CD4-positive, alpha-beta memory T cell (primary cell): ENCODE measurements around the gene CPLX1. TPM values are rescaled to one million over a fixed set of nuclear protein-coding genes. Genes with fewer than 3 reads are reported as not detected.
A peak's percentile ranks its signal among the peaks of the same experiment; 100 is the strongest.

ENCODE experiments used
- CTCF ChIA-PET: fragments of 350-600 bp; sonication (Branson Sonifier 250); formaldehyde crosslinking; loops from one replicate; lab custom pipeline; 2021; ENCODE audit warnings: inconsistent platforms; ENCODE audit not compliant: partially characterized antibody; lab: Charles Lee
- POLR2A ChIA-PET: fragments of 350-600 bp; sonication (Branson Sonifier 250); formaldehyde crosslinking; loops from one replicate; lab custom pipeline; 2021; ENCODE audit not compliant: partially characterized antibody; lab: Charles Lee
- DNase-seq, 5 donors: peaks; one replicate each; pipeline versions ENCODE4 v3.0.0 to v3.0.0-alpha.2; 2020 to 2022; ENCODE audit warnings: mixed read lengths in 1 of 5
- H3K27ac ChIP-seq: one replicate; pipeline ENCODE4 v1.7.0; 2013; ENCODE audit warnings: low read depth, low read length
- H3K27me3 ChIP-seq: 2 replicates; pipeline ENCODE4 v1.7.0; 2013; ENCODE audit warnings: mild to moderate bottlenecking, low read length, moderate library complexity; ENCODE audit not compliant: insufficient read depth
- H3K36me3 ChIP-seq: 2 replicates; pipeline ENCODE4 v1.7.0; 2013; ENCODE audit warnings: mild to moderate bottlenecking, low read length, moderate library complexity; ENCODE audit not compliant: insufficient read depth
- H3K4me1 ChIP-seq: 2 replicates; pipeline ENCODE4 v1.7.0; 2013; ENCODE audit warnings: mild to moderate bottlenecking, low read length, moderate library complexity; ENCODE audit not compliant: insufficient read depth
- H3K4me3 ChIP-seq, 2 donors: one replicate each; pipeline ENCODE4 v1.7.0; 2013; ENCODE audit warnings: low read length in 2 of 2, mild to moderate bottlenecking in 1 of 2
- H3K9me3 ChIP-seq, 2 donors: one replicate each; pipeline ENCODE4 v1.7.0; 2013; ENCODE audit warnings: low read length in 2 of 2, control low read depth in 1 of 2; ENCODE audit not compliant: control insufficient read depth in 1 of 2
- H3K27ac Mint-ChIP-seq, 7 donors: one replicate each; pipeline ENCODE4 v1.8.0; 2020 to 2021; ENCODE audit warnings: mixed read lengths in 7 of 7, mild to moderate bottlenecking in 6 of 7, inconsistent platforms in 3 of 7, moderate library complexity in 3 of 7
- H3K27me3 Mint-ChIP-seq, 2 donors: one replicate each; pipeline ENCODE4 v1.8.0; 2020 to 2021; ENCODE audit warnings: mixed read lengths in 2 of 2
- H3K36me3 Mint-ChIP-seq, 2 donors: one replicate each; pipeline ENCODE4 v1.8.0; 2020 to 2021; ENCODE audit warnings: mixed read lengths in 2 of 2, inconsistent platforms in 1 of 2, mild to moderate bottlenecking in 1 of 2
- H3K4me1 Mint-ChIP-seq, 4 donors: one replicate each; pipeline ENCODE4 v1.8.0; 2020 to 2021; ENCODE audit warnings: mixed read lengths in 4 of 4, mild to moderate bottlenecking in 1 of 4
- H3K4me3 Mint-ChIP-seq, 8 donors: one replicate each; pipeline ENCODE4 v1.8.0; 2020 to 2021; ENCODE audit warnings: mixed read lengths in 8 of 8, mild to moderate bottlenecking in 7 of 8, moderate library complexity in 6 of 8, inconsistent platforms in 3 of 8
- H3K9me3 Mint-ChIP-seq, 8 donors: one replicate each; pipeline ENCODE4 v1.8.0; 2020 to 2021; ENCODE audit warnings: mixed read lengths in 8 of 8, mild to moderate bottlenecking in 5 of 8, inconsistent platforms in 3 of 8, moderate library complexity in 1 of 8
- intact Hi-C: fragments of 100-400 bp; cut with micrococcal nuclease; formaldehyde crosslinking; loops from one replicate; pipeline ENCODE4 v1.15.1; 2023
- polyA plus RNA-seq, 2 donors: library from polyadenylated mRNA; unstranded; fragments of 300-500 nt; fragmentation: Illumina TruSeq; gene quantifications; one replicate each; pipeline ENCODE4 v1.2.3, GENCODE V29; 2021
- total RNA-seq, 2 experiments: library from RNA; stranded (reverse); gene quantifications; one replicate each; pipeline ENCODE4 v1.2.3, GENCODE V29; 2021

Gene CPLX1
- total and polyA plus RNA-seq, 4 experiments from 2014 or later: 0.26 to 1.5 (median 0.64) TPM; not detected in 1

DNA sequence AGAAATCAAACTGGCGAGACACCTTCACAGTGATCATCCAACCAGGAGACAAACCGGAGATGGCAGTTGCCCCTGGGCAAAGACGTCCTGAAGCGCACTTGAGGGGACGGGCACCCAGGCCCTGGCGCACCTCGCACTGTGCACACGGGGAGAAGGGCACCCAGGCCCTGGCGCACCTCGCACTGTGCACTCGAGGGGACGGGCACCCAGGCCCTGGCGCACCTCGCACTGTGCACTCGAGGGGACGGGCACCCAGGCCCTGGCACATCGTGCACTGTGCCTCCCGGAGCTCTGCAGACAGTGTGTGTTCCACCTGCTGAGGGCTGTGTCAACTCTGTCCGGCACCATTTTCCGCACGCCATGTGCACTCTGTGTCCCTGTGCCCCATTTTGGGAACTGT is 34.6 kb upstream of the CPLX1 start:
- no peak for DNase-seq
- no peak overlapping the region for H3K27ac ChIP-seq
- no peak overlapping the region for H3K4me3 Mint-ChIP-seq
- H3K27me3 Mint-ChIP-seq: no peaks in the 10 kb centered on the region
- ChIA-PET CTCF (no interaction called here), POLR2A (no interaction called here)
- peaks cover 59% of the 10 kb centered on the region in 2 donors for H3K36me3 Mint-ChIP-seq
- no peaks in the 10 kb centered on the region for H3K27me3 ChIP-seq
- H3K9me3 Mint-ChIP-seq: peaks cover 0 to 12% (median 7%) of the 10 kb centered on the region in 8 donors
- H3K4me1 Mint-ChIP-seq: peaks cover 6 to 13% (median 8%) of the 10 kb centered on the region in 4 donors
- intact Hi-C loops: no loop called here
- peaks cover 56% of the 10 kb centered on the region for H3K36me3 ChIP-seq
- H3K9me3 ChIP-seq: no peaks in the 10 kb centered on the region
- H3K4me3 ChIP-seq: no peak overlapping the region
- no peaks in the 10 kb centered on the region for H3K4me1 ChIP-seq
- H3K27ac Mint-ChIP-seq: no peak overlapping the region

GRCh38 chr4:859496-859895 is 33.6 kb upstream of the CPLX1 start:
- Histone ChIP-seq H3K27me3 (no peaks in the 10 kb centered on the region), H3K9me3 (no peaks in the 10 kb centered on the region), H3K4me1 (no peaks in the 10 kb centered on the region), H3K4me3 (no peak overlapping the region), H3K27ac (no peak overlapping the region), H3K36me3 (peaks cover 47% of the 10 kb centered on the region)
- Mint-ChIP-seq H3K4me1 (peaks cover 6 to 13% (median 8%) of the 10 kb centered on the region in 4 donors), H3K36me3 (peaks cover 61 to 64% of the 10 kb centered on the region in 2 donors), H3K9me3 (peaks cover 0 to 12% (median 7%) of the 10 kb centered on the region in 8 donors), H3K4me3 (no peak overlapping the region), H3K27ac (peak overlapping the region in 1 of 7 donors; percentile 37), H3K27me3 (no peaks in the 10 kb centered on the region)
- ChIA-PET CTCF (no interaction called here), POLR2A (no interaction called here)
- intact Hi-C loops: no loop called here
- DNase-seq: no peak

- Mint-ChIP-seq H3K27ac (no peak overlapping the region), H3K4me1 (peaks cover 6 to 13% (median 8%) of the 10 kb centered on the region in 4 donors), H3K36me3 (peaks cover 61 to 64% of the 10 kb centered on the region in 2 donors)
These were observed 33.0 kb upstream of the CPLX1 start for GRCh38 chr4:858831-859451.

DNA sequence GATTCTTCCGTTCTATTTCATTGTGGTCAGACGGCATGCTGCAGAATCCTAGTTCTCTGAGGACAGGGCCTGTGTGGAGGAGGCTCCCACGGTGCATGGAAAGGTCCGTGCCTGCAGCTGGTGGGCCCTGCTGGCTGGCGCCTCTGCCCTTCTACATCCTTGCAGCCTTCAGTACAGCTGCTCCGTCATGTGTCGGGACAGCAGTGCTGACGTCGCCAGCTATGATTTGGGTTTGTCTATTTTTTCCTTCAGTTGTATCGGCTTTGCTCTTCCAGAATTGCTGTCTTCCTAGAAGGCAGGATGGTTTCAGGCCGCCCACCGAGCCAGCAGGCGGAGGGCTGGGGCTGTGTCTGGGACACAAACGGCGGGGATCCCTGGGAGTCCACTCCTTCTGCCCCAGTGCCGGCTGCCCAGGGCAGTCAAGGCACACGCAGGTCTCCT is 32.1 kb upstream of the CPLX1 start:
- H3K4me3 Mint-ChIP-seq: no peak overlapping the region
- peaks cover 55 to 62% of the 10 kb centered on the region in 2 donors for H3K36me3 Mint-ChIP-seq
- H3K9me3 Mint-ChIP-seq: peaks cover 0 to 12% (median 7%) of the 10 kb centered on the region in 8 donors
- no peaks in the 10 kb centered on the region for H3K27me3 ChIP-seq
- no peaks in the 10 kb centered on the region for H3K9me3 ChIP-seq
- H3K4me3 ChIP-seq: no peak overlapping the region
- H3K27ac Mint-ChIP-seq: no peak overlapping the region
- intact Hi-C loops: no loop called here
- POLR2A ChIA-PET: no interaction called here
- H3K4me1 ChIP-seq: no peaks in the 10 kb centered on the region
- H3K27me3 Mint-ChIP-seq: no peaks in the 10 kb centered on the region
- peaks cover 39% of the 10 kb centered on the region for H3K36me3 ChIP-seq
- DNase-seq: no peak
- CTCF ChIA-PET: no interaction called here
- no peak overlapping the region for H3K27ac ChIP-seq
- H3K4me1 Mint-ChIP-seq: peaks cover 6 to 13% (median 8%) of the 10 kb centered on the region in 4 donors

More at GRCh38 chr4:858831-859451, 33.0 kb upstream of the CPLX1 start:
- Histone ChIP-seq H3K4me3 (no peak overlapping the region), H3K27ac (no peak overlapping the region), H3K4me1 (no peaks in the 10 kb centered on the region), H3K9me3 (no peaks in the 10 kb centered on the region), H3K27me3 (no peaks in the 10 kb centered on the region), H3K36me3 (peaks cover 42% of the 10 kb centered on the region)
- Mint-ChIP-seq H3K9me3 (peaks cover 0 to 12% (median 7%) of the 10 kb centered on the region in 8 donors), H3K27me3 (no peaks in the 10 kb centered on the region), H3K4me3 (no peak overlapping the region)
- no peak for DNase-seq
- POLR2A ChIA-PET: no interaction called here
- CTCF ChIA-PET: no interaction called here
- intact Hi-C loops: no loop called here

GRCh38 chr4:857461-857860 is 31.5 kb upstream of the CPLX1 start:
- Mint-ChIP-seq H3K27ac (no peak overlapping the region), H3K4me3 (no peak overlapping the region), H3K9me3 (peaks cover 0 to 12% (median 7%) of the 10 kb centered on the region in 8 donors), H3K36me3 (peaks cover 50 to 60% of the 10 kb centered on the region in 2 donors), H3K27me3 (no peaks in the 10 kb centered on the region), H3K4me1 (peaks cover 6 to 13% (median 8%) of the 10 kb centered on the region in 4 donors)
- Histone ChIP-seq H3K9me3 (no peaks in the 10 kb centered on the region), H3K4me1 (no peaks in the 10 kb centered on the region), H3K27me3 (no peaks in the 10 kb centered on the region), H3K27ac (no peak overlapping the region), H3K4me3 (no peak overlapping the region), H3K36me3 (peaks cover 34% of the 10 kb centered on the region)
- intact Hi-C loops: no loop called here
- peak in 1 of 5 donors; percentile 5 for DNase-seq
- POLR2A ChIA-PET: no interaction called here
- CTCF ChIA-PET: no interaction called here

- peak overlapping the region; percentile 26 for H3K27ac ChIP-seq
- H3K36me3 ChIP-seq: peaks cover 31% of the 10 kb centered on the region
- Mint-ChIP-seq H3K9me3 (peaks cover 0 to 12% (median 7%) of the 10 kb centered on the region in 8 donors), H3K36me3 (peaks cover 43 to 54% of the 10 kb centered on the region in 2 donors), H3K4me1 (peaks cover 6 to 13% (median 8%) of the 10 kb centered on the region in 4 donors), H3K4me3 (peak overlapping the region in 1 of 8 donors; percentile 17), H3K27me3 (no peaks in the 10 kb centered on the region), H3K27ac (peak overlapping the region; percentile 64 to 93 (median 81))
- ChIA-PET POLR2A (no interaction called here), CTCF (no interaction called here)
- H3K27me3 ChIP-seq: no peaks in the 10 kb centered on the region
- no peaks in the 10 kb centered on the region for H3K9me3 ChIP-seq
- no peak overlapping the region for H3K4me3 ChIP-seq
- intact Hi-C loops: no loop called here
- peak in 1 of 5 donors; percentile 30 for DNase-seq
- no peaks in the 10 kb centered on the region for H3K4me1 ChIP-seq
These were observed 30.4 kb upstream of the CPLX1 start for GRCh38 chr4:856225-856901.

DNA sequence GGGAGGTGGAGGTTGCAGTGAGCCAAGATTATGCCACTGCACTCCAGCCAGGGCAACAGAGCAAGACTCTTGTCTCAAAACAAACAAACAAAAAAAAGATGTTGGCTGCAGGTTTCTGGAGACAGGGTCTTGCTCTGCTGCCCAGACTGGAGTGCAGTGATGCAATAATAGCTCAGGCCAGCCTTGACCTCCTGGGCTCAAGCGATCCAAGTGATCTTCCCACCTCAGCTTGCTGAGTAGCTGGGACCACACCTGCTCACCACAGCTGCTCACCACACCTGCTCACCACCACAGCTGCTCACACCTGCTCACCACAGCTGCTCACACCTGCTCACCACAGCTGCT is 29.9 kb upstream of the CPLX1 start:
- H3K9me3 ChIP-seq: no peaks in the 10 kb centered on the region
- DNase-seq: peak in 3 of 5 donors; percentile 6 to 37 (median 11)
- peak overlapping the region; percentile 26 for H3K27ac ChIP-seq
- Mint-ChIP-seq H3K4me3 (no peak overlapping the region), H3K36me3 (peaks cover 45 to 54% of the 10 kb centered on the region in 2 donors), H3K4me1 (peaks cover 6 to 13% (median 8%) of the 10 kb centered on the region in 4 donors), H3K27ac (peak overlapping the region in 6 of 7 donors; percentile 64 to 93 (median 84)), H3K9me3 (peaks cover 0 to 12% (median 7%) of the 10 kb centered on the region in 8 donors), H3K27me3 (no peaks in the 10 kb centered on the region)
- H3K4me3 ChIP-seq: no peak overlapping the region
- no peaks in the 10 kb centered on the region for H3K4me1 ChIP-seq
- no peaks in the 10 kb centered on the region for H3K27me3 ChIP-seq
- POLR2A ChIA-PET: no interaction called here
- intact Hi-C loops: no loop called here
- CTCF ChIA-PET: no interaction called here
- H3K36me3 ChIP-seq: peaks cover 29% of the 10 kb centered on the region
